ENCODE measurements around the gene CES4A.
"Not testable (repeated sequence)": the region's sequence is repeated elsewhere in the genome, so short reads cannot be mapped to it uniquely, and the experiment has no call there.

Gene CES4A

DNA sequence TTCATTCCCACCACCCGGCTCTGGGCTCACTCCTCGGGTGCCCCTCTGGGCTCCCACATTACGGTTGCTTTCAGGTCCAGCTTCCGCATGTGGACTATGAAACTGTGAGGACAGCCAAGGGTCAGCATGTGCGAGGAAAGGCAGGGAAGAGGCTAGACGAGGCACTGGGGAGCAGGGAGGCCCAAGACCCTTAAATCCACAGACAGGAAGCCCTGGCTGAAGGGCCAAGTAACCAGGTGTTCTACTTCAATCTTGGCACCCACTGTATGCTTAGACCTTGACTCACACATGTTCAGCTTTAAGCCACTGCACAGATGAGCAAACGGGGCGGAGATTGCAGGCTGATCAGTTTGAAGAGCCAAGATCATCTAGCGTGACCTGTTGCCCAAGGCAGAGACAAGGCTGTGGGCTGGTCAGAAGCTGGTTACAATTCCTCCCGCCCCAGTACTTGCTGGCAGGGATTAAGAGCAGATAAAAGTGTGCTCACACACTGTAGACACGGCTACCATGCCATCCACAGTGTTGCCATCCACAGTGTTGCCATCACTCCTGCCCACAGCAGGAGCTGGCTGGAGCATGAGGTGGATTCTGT lies at the start of gene CES4A:
CES4A (plus strand) TSS at position 393 of the 592 bp plus-strand sequence; CDS start at position 577, 184 bp downstream.
- DNase-seq (ENCODE audit: low read depth), result peak; percentile 82
- H3K4me3 ChIP-seq (ENCODE audit: control insufficient read depth, low read depth, low read length), result no peak within 1 kb of the TSS
- TF ChIP-seq, protein P1, sequence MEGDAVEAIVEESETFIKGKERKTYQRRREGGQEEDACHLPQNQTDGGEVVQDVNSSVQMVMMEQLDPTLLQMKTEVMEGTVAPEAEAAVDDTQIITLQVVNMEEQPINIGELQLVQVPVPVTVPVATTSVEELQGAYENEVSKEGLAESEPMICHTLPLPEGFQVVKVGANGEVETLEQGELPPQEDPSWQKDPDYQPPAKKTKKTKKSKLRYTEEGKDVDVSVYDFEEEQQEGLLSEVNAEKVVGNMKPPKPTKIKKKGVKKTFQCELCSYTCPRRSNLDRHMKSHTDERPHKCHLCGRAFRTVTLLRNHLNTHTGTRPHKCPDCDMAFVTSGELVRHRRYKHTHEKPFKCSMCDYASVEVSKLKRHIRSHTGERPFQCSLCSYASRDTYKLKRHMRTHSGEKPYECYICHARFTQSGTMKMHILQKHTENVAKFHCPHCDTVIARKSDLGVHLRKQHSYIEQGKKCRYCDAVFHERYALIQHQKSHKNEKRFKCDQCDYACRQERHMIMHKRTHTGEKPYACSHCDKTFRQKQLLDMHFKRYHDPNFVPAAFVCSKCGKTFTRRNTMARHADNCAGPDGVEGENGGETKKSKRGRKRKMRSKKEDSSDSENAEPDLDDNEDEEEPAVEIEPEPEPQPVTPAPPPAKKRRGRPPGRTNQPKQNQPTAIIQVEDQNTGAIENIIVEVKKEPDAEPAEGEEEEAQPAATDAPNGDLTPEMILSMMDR (conservative IDR thresholded peaks at IDR 0.05; ENCODE audit: control insufficient read depth, insufficient read depth, low read depth, low read length), result no peak

DNA sequence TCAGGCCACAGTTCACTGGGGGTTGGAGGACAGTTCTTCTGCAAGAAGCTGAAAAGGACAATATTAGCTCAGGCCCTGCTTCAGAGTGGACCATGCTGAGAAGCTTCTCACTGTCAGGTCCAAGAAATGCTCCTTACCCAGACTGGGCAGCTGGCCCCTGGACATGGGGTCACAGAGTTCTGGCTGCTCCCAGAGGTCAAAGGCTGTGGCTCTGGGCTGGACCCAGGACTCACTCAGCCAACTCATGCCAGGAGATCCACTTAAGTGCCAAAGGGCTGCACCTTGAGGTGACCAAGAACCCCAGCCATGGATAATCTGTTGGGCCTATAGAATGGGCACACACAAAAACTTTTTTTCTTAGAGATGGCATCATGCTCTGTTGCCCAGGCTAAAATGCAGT lies 49.0 kb upstream of the CES4A start:
- no peak for DNase-seq (ENCODE audit: low read depth)
- no peak overlapping the region for H3K4me3 ChIP-seq (ENCODE audit: control insufficient read depth, low read depth, low read length)
- TF ChIP-seq, protein P1 (conservative IDR thresholded peaks at IDR 0.05; ENCODE audit: control insufficient read depth, insufficient read depth, low read depth, low read length), result no peak

DNA sequence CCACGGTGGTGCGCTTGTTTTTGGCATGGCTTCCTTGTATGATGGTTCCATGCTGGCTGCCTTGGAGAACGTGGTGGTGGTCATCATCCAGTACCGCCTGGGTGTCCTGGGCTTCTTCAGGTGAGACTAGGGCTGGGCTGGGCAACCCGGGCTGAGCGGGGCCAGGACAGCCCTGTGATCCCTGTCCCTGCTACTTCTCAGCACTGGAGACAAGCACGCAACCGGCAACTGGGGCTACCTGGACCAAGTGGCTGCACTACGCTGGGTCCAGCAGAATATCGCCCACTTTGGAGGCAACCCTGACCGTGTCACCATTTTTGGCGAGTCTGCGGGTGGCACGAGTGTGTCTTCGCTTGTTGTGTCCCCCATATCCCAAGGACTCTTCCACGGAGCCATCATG lies 48.2 kb upstream of the CES4A start:
- no peak overlapping the region for H3K4me3 ChIP-seq (ENCODE audit: control insufficient read depth, low read depth, low read length)
- TF ChIP-seq, protein P1 (conservative IDR thresholded peaks at IDR 0.05; ENCODE audit: control insufficient read depth, insufficient read depth, low read depth, low read length), result no peak
- DNase-seq (ENCODE audit: low read depth), result no peak

- TF ChIP-seq, protein P1 (conservative IDR thresholded peaks at IDR 0.05; ENCODE audit: control insufficient read depth, insufficient read depth, low read depth, low read length), result no peak
- no peak for DNase-seq (ENCODE audit: low read depth)
- no peak overlapping the region for H3K4me3 ChIP-seq (ENCODE audit: control insufficient read depth, low read depth, low read length)
Observed at GRCh38 chr16:66942981-66943380, 45.4 kb upstream of the CES4A start.

- H3K4me3 ChIP-seq (ENCODE audit: control insufficient read depth, low read depth, low read length), result no peak overlapping the region
- DNase-seq (ENCODE audit: low read depth), result no peak
- TF ChIP-seq, protein P1 (conservative IDR thresholded peaks at IDR 0.05; ENCODE audit: control insufficient read depth, insufficient read depth, low read depth, low read length), result no peak
Observed at GRCh38 chr16:66943426-66944053, 44.8 kb upstream of the CES4A start.

- TF ChIP-seq, protein P1 (conservative IDR thresholded peaks at IDR 0.05; ENCODE audit: control insufficient read depth, insufficient read depth, low read depth, low read length), result no peak
- DNase-seq (ENCODE audit: low read depth), result no peak
- H3K4me3 ChIP-seq (ENCODE audit: control insufficient read depth, low read depth, low read length), result no peak overlapping the region
Observed at GRCh38 chr16:66944054-66944441, 44.3 kb upstream of the CES4A start.

DNA sequence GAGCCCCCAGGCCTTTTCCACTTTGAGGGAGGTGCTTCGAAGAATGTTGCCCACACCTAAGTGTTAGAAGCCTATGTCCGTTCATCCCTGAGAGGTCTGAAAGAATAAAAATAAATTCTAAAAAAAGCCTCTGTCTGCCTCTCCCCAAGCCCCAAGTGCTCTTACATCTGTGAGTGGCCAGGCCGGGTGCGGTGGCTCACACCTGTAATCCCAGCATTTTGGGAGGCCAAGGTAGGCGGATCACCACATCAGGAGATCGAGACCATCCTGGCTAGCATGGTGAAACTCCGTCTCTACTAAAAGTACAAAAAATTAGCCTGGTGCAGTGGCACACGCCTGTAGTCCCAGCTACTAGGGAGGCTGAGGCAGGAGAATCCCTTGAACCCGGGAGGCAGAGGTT lies 43.4 kb upstream of the CES4A start:
- not testable (repeated sequence) for DNase-seq (ENCODE audit: low read depth); H3K4me3 ChIP-seq (ENCODE audit: control insufficient read depth, low read depth, low read length)
